AG10803 (cell line): ENCODE data around the gene DCLRE1B.

Experiments used
- DNase-seq: peaks from one replicate; pipeline ENCODE4 v3.0.0; 2010; ENCODE audit warnings: low read depth
- H3K4me3 ChIP-seq: 2 replicates; pipeline ENCODE4 v1.5.1; 2011; ENCODE audit warnings: mild to moderate bottlenecking, low read length, control low read depth
- CTCF ChIP-seq: conservative IDR thresholded peaks from 2 replicates; pipeline ENCODE4 v1.5.1; 2011; ENCODE audit warnings: mild to moderate bottlenecking, low read length, control low read depth, inconsistent platforms

The DCLRE1B gene

GRCh38 chr1:113859478-113860175 lies 45.5 kb upstream of the DCLRE1B start:
- no peak for TF ChIP-seq CTCF
- H3K4me3 ChIP-seq = no peak overlapping the region
- no peak for DNase-seq

GRCh38 chr1:113860891-113861290 lies 44.2 kb upstream of the DCLRE1B start:
- peak; percentile 77 for DNase-seq
- TF ChIP-seq CTCF = no peak
- H3K4me3 ChIP-seq = no peak overlapping the region

- no peak for DNase-seq
- H3K4me3 ChIP-seq = no peak overlapping the region
- no peak for TF ChIP-seq CTCF
These were observed 43.5 kb upstream of the DCLRE1B start for GRCh38 chr1:113861641-113862040.

- H3K4me3 ChIP-seq = no peak overlapping the region
- peak; percentile 29 for DNase-seq
These were observed 36.6 kb upstream of the DCLRE1B start for GRCh38 chr1:113868387-113869083.

GRCh38 chr1:113870778-113871177 lies 34.3 kb upstream of the DCLRE1B start:
- no peak for DNase-seq
- no peak for TF ChIP-seq CTCF
- H3K4me3 ChIP-seq = no peak overlapping the region

More at GRCh38 chr1:113868387-113869083, 36.6 kb upstream of the DCLRE1B start:
- no peak for TF ChIP-seq CTCF

GRCh38 chr1:113871597-113872113 lies 33.5 kb upstream of the DCLRE1B start, which contains the start of gene PTPN22:
PTPN22 (minus strand) TSS chr1:113871712.
- H3K4me3 ChIP-seq = no peak within 1 kb of the TSS
- DNase-seq = peak; percentile 73
- no peak for TF ChIP-seq CTCF
